NCI-H1436 treated with DMSO at 0.1 percent for 48 hours (cell line): ENCODE measurements around the gene SHFL.

Source experiments
- DNase-seq: peaks from one replicate; lab custom pipeline; 2025; lab: John Stamatoyannopoulos, UW

Gene SHFL

GRCh38 chr19:10085641-10086590, at the start of gene SHFL:
SHFL (plus strand) TSS chr19:10086317; CDS start chr19:10086428, 111 bp downstream.
- DNase-seq, result no peak

GRCh38 chr19:10036601-10037071, 49.5 kb upstream of the SHFL start:
- no peak for DNase-seq

GRCh38 chr19:10037367-10037766, 48.8 kb upstream of the SHFL start:
- DNase-seq, result no peak

DNA sequence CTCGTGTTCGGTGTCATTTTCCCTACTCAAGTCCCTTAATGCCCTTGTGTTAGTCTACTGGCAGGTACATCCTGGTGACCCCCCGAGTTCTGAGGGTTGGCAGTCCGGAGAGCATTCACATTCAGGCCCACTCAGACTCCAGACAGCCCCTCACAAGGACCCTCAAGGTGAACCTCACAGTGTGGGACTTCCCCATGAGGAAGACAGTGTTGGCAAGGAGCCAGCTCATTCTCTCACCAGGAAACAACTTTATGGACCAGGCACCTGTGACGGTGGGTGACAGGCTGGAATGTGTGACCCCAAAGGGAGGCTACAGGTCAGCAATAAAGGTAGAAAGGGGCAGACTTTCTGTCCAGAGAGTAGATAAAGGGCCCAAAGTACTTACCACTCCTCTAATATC, 48.3 kb upstream of the SHFL start:
- DNase-seq, result no peak

DNA sequence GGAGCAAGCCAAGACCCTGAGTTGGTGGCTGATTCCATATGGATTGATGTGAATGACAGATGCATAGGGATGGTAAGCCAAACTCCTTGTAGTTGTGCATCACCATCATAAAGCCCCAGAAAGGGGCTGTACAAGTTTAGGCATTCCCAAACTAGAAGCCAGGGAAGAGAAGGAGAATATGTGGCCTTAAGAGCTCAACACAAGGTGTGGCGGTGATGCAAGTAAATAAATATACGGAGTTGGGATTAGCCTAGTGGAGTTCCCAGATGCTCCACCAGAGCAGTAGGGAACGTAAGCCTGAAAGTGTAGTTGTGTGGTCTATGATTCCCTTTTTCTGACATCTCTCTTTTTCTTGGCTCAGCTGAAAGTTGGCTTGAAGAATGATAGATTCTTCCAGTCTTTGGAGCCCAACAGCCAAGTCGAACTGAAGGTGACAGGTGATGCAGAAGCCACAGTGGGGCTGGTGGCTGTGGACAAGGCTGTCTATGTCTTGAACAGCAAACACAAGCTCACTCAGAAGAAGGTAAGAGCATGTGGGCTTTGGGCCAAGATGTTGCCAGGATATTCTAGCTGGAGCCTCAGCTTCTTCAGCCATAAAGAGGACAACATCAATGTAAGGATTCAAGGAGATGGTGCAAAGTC, 42.7 kb upstream of the SHFL start:
- no peak for DNase-seq

GRCh38 chr19:10044390-10044789, 41.7 kb upstream of the SHFL start:
- no peak for DNase-seq

- no peak for DNase-seq
Measured at GRCh38 chr19:10045371-10045770, 40.7 kb upstream of the SHFL start.

- no peak for DNase-seq
Measured at GRCh38 chr19:10049626-10050025, 36.5 kb upstream of the SHFL start.

DNA sequence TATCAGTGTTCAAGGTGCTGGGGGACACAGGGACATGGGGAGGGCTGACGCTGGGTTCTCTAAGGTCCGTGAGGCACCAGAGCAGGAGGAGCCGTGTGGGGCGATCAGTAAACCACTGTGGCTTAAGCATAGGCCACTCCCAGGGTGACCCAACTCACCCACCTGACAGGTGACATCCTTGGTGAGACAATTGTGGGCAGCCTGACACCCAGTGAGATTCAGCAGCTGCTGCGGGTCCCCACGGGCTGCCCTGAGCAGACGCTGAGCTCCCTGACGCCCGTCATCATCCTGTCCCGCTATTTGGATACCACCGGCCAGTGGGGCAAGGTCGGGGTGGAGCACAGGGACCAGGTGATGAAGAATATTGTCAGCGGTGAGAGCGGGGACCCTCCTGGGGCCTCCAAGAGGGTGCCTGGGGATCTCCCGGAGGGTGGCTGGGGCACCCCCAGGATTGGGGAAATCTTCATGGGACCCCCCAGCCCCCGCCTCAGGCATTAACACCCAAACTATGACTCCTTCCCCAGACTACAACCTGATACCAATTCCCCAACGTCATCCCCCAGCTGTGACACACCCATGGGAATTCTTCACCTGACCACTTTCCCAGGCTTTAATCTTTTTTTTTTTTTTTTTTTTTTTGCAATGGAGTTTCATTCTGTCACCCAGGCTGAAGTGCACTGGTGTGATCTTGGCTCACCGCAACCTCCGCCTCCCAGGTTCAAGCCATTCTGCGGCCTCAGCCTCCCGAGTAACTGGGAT, 33.3 kb upstream of the SHFL start:
- no peak for DNase-seq

DNA sequence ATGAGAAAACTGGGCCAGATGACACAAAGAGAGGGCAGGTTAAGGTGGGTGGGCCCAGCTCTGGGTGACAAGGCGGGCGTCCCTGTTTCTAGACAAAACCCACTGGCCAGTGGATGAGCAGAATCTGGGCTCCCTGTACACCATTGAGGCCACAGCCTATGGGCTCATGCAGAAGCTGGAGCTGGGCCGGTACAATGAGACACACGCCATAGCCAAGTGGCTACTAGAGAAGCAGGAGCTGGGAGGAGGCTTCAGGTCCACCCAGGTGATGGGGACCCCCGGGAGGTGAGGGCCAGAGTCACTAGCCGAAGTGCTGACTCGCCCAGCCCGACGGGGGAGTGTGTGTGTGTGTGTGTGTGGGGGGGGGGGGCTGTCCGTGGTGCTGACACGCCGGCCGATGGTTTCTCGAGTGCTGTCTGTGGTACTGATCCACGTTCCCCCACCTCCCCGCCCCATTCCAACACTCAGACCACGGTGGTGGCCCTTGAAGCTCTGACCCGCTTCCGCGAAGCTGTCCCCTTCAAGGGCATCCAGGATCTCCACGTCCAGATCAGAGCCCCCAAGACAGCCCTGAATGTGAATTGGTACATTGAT, 24.3 kb upstream of the SHFL start:
- no peak for DNase-seq

DNA sequence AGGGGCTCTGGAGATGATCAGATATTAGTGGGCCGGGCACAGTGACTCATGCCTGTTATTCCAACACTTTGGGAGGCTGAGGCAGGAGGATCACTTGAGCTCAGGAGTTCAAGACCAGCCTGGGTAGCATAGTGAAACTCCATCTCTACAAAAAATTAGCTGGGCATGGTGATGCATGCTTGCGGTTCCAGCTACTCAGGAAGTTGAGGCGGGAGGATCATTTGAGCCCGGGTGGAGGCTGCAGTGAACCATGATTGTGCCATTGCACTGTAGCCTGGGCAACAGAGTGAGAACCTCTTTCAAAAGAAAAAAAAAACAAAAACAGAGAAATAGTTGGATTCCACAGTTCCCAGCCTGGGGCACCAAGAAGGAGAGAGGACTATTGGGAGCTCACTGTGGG, 17.9 kb upstream of the SHFL start:
- DNase-seq, result no peak

- DNase-seq, result no peak
Measured at GRCh38 chr19:10069046-10069445, 17.1 kb upstream of the SHFL start.

- DNase-seq, result no peak
Measured at GRCh38 chr19:10070730-10071446, 15.2 kb upstream of the SHFL start.

DNA sequence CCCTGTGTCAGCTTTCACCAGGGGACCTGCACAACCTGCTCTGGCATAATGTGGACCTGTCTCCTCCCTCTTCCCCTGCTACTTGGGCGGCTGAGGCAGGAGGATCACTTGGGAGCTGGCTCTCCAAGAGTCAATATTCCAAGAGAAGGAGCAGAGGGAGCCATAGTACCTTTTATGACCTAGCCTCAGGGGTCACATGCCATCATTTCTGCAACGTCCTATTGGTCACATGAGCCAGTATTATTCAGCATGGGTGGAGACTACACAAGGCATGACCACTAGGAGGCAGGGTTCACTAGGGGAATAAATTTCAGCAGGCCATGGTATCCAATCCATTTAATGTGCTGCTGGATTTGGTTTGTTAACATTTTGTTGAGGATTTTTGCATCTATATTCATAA, 12.0 kb upstream of the SHFL start:
- DNase-seq, result no peak

DNA sequence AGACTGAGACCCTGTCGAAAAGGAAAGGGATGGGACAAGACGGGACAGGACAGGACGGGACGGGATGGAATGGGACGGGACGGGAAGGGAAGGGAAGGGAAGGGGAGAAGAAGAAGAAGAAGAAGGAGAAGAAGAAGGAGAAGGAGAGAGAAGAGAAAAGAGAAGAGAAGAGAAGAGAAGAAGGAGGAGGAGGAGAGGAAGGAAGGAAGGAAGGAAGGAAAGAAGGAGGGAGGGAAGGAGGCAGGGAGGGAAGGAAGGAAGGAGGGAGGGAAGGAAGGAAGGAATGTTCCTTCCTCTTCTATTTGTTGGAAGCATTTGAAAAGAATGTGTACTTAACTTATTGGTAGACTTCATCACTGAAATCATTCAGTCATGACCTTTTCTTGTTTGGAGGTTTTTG, 9.6 kb upstream of the SHFL start:
- no peak for DNase-seq

- no peak for DNase-seq
Measured at GRCh38 chr19:10078329-10078728, 7.8 kb upstream of the SHFL start.

DNA sequence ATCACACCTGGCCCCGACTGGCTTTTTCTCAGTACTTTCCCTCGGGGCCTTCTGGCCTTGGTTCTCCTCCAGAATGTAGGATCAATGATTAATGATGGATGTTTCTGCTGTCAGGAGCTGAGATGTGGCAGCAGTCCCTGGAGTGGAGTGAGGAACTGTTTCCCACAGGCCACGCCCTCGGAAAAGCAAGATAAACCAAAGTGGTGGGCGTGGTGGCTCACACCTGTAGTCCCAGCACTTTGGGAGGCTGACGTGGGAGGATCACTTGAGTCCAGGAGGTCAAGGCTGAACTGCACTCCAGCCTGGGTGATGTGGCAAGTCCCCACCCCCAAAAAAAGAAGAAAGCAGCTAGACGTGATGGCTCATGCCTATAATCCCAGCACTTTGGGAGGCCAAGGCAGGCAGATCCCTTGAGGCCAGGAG, 7.1 kb upstream of the SHFL start:
- DNase-seq, result no peak

GRCh38 chr19:10083911-10084310, 2.2 kb upstream of the SHFL start:
- DNase-seq, result no peak

DNA sequence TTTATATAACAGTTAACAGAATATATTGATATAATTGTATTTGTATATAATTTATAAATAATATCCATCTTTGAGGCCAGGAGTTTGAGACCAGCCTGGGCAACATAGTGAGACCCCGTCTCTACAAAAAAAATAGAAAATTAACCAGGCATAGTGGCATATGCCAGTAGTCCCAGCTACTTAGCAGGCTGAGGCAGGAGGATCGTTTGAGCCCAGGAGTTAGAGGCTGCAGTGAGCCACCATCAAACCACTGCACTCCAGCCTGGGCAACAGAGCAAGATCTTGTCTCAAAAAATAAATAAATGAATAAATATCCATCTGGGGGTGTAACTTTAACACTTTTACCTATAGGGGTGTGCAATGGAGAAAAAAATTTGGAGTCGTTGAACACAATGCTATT, 1.3 kb upstream of the SHFL start:
- DNase-seq, result no peak

DNA sequence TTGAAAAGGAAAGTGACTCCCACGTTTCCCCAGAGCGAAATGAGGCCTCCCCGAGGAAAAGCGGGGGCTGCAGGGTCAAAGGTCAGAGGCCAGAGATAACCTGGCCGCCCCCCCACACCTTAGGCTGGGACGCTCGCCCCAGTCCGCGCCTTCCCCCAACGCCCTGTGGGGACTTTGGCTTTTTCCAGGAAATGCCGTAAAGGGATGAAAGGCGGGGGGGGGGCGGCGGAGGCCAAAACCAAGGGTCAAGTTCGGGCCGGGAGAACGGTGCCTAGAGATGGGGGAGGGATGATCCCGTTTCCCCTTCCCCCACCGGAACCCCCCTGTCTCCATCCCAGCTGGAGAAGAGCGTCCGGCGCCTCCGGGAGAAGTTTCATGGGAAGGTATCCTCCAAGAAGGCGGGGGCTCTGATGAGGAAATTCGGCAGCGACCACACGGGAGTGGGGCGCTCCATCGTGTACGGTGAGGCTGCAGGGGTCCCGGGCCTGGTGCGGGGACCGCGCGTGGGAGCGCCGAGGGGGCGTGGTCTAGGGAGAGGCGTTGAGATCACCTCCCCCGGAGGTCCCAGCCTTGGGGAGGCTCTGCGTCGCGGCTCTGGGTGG, 575 bp downstream of the SHFL start:
- no peak for DNase-seq
